Hepatic stellate cell (primary cell): ENCODE measurements around the gene CLEC3A.
"Not testable (repeated sequence)": the region's sequence is repeated elsewhere in the genome, so short reads cannot be mapped to it uniquely, and the experiment has no call there.

Experiments
- DNase-seq: peaks from one replicate; pipeline ENCODE4 v3.0.0; 2011; ENCODE audit warnings: low spot score

The CLEC3A gene, protein sequence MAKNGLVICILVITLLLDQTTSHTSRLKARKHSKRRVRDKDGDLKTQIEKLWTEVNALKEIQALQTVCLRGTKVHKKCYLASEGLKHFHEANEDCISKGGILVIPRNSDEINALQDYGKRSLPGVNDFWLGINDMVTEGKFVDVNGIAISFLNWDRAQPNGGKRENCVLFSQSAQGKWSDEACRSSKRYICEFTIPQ

DNA sequence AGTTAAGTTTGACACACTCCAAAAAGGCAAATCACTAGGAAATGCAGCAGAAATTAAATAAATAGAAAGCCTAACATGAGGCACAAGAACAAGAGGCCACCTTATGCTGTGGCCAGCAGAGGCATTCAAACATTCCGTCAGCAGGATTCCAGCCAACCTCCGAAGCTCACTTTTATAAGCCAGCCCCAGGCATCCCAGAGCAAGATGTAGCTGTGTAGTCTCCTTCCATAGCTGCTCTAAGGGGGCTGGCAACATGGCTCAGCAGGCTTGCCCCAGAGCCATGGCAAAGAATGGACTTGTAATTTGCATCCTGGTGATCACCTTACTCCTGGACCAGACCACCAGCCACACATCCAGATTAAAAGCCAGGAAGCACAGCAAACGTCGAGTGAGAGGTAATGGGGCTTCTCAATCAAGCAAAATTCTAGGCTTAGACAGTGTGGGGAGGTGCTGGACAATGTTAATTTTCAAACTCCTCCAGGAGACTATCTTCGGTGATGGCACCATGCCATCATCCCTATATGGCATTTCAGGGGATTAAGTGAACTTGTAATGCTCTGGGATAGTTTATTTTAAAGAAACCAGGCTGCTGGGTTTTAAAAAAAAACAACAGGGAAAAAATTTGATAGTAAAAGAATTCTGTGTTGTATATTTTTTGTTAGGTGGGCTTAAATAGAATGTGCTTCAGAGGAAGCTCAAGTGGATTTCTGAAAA is at the start of gene CLEC3A:
Gene CLEC3A, plus strand, starts transcription at position 202 of the 714 bp plus-strand sequence. Its CDS starts 79 bp downstream, at position 281.
- no peak for DNase-seq

GRCh38 chr16:77974883-77975282 is 47.5 kb upstream of the CLEC3A start:
- DNase-seq = no peak

- DNase-seq = no peak
These were observed 46.4 kb upstream of the CLEC3A start for GRCh38 chr16:77975942-77976341.

DNA sequence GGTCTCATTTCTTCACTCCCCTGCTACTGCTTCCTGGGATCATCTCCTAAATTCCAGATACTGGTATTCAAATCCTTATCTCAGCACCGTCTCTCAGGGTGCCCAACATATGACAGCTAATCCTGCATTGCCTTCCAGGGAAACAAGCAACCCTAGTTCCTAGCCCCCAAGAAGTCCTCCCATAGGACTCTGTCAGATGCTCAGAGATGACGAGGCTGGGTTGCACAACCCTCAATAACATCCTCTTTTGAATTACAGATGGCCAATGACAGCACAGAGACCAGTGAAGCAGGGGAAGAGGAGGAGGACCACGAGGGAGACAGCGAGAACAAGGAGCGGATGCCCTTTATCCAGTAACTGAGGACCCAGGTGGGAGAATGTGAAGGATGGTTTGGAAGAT is 45.0 kb upstream of the CLEC3A start:
- no peak for DNase-seq

GRCh38 chr16:77985111-77985510 is 37.2 kb upstream of the CLEC3A start:
- DNase-seq = no peak

GRCh38 chr16:77986011-77986740 is 36.2 kb upstream of the CLEC3A start:
- DNase-seq = no peak

- no peak for DNase-seq
These were observed 34.5 kb upstream of the CLEC3A start for GRCh38 chr16:77987810-77988209.

GRCh38 chr16:77989846-77990245 is 32.5 kb upstream of the CLEC3A start:
- DNase-seq = no peak

GRCh38 chr16:77991701-77992100 is 30.6 kb upstream of the CLEC3A start:
- DNase-seq = no peak

DNA sequence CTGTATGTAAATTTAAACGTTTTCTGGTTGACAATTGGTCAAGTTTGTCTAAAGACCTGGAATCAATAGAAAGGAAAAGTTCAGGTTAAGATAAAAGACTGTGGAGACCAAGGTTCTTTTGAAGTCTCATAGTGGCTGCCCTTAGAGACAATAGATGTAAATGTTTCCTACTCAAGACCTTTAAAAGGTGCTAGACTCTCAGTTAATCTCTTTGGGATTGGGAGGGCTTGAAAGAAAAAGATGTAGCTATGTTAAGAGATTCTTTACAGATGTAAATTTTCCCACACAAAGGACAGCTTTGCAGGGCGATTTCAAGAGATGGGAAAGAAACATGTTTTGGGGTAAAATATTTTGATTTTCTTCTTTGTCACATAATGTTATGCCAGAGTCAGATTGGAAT is 30.0 kb upstream of the CLEC3A start:
- DNase-seq = not testable (repeated sequence)

DNA sequence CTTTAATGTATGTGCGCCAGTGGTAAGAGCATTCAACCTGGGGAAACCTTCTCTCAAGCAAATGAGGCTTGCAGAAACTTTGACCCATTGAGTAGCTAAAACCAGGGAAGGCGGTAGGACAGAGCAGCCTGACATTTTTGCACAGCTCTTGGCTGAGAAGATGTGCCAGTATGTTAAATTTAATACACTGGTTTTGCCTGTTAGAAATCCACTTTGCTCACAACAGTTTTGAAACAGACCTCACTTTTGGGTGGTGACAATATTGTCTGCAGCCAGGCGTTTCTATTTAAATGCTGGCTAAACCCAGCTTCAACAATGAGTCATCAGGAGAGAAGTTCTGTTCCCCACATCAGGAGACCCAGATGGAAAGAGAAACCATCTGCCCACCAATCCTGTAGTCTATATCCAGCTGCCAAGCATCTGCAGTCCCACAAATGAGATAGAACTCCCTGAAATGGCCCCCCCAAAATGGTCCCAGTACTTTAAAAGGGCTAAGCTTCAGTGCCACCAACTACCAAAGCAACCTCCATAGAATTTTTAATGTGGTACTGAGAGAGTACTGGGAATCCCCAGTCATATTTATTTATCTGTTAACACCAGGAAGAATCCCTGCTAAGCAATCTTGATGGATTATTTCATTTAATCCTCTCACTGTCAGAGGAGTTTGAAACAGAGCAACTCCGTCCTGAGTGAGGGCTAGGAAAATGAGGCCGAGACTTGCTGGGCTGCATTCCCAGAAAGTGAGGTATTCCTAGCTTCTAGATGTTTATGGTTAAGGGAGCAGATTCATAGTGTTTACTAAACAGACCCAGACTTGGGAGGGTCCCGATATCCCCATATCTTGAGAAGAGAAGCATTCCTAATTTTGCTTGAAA is 29.0 kb upstream of the CLEC3A start:
- no peak for DNase-seq

GRCh38 chr16:77995843-77996455 is 26.4 kb upstream of the CLEC3A start:
- DNase-seq = no peak

- no peak for DNase-seq
These were observed 23.9 kb upstream of the CLEC3A start for GRCh38 chr16:77998350-77999023.

GRCh38 chr16:78001451-78002025 is 20.8 kb upstream of the CLEC3A start:
- no peak for DNase-seq

- DNase-seq = peak; percentile 69
These were observed 19.3 kb upstream of the CLEC3A start for GRCh38 chr16:78002915-78003538.

DNA sequence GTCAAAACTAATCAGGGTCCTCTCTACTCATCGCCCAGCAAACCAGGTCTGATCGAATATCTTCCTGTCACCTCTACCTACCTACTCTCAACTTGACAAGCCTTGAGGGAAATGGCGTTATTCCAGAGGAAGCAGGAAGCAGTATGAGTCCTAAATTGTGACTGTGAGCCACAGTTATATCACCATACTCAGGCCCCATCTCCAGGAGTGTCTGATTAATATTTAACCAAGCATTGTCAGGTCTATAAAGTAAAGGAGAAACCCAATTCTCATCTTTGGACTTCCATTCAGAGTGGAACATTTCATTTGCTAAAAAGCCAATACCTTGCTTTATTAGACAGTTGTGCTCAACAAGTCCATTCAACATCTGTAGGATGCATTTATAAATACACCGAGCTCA is 17.8 kb upstream of the CLEC3A start:
- DNase-seq = no peak

- DNase-seq = no peak
These were observed 16.5 kb upstream of the CLEC3A start for GRCh38 chr16:78005881-78006280.

- DNase-seq = no peak
These were observed 15.2 kb upstream of the CLEC3A start for GRCh38 chr16:78007121-78007520.

GRCh38 chr16:78024159-78024558 is 1.8 kb downstream of the CLEC3A start:
- no peak for DNase-seq

GRCh38 chr16:78025631-78026030 is 3.3 kb downstream of the CLEC3A start:
- no peak for DNase-seq
